ENCODE data around the gene NCF1. TPM values are rescaled to one million over a fixed set of nuclear protein-coding genes. Genes with fewer than 3 reads are reported as not detected.
"Not testable (repeated sequence)": the region's sequence is repeated elsewhere in the genome, so short reads cannot be mapped to it uniquely, and the experiment has no call there.

The NCF1 gene
- total RNA-seq, 3 donors from 2014 or later = 5.0 to 6.1 TPM; not detected in 1

GRCh38 chr7:74758982-74759381 lies 14.8 kb upstream of the NCF1 start:
- H3K27me3 ChIP-seq; intact Hi-C loops (cut with DNase I; ENCODE audit: low total_unique reads); H3K4me1 ChIP-seq; H3K4me3 ChIP-seq; H3K27ac ChIP-seq; H3K36me3 ChIP-seq; H3K9me3 ChIP-seq; DNase-seq (ENCODE audit: low spot score in 2 of 2): not testable (repeated sequence)

GRCh38 chr7:74765205-74765918 lies 8.4 kb upstream of the NCF1 start:
- intact Hi-C loops (cut with DNase I; ENCODE audit: low total_unique reads); DNase-seq (ENCODE audit: low spot score in 2 of 2); H3K9me3 ChIP-seq; H3K4me1 ChIP-seq; H3K36me3 ChIP-seq; H3K27me3 ChIP-seq; H3K27ac ChIP-seq; H3K4me3 ChIP-seq: not testable (repeated sequence)

GRCh38 chr7:74766509-74766908 lies 7.3 kb upstream of the NCF1 start:
- intact Hi-C loops (cut with DNase I; ENCODE audit: low total_unique reads); H3K4me3 ChIP-seq: not testable (repeated sequence)

GRCh38 chr7:74766991-74767390 lies 6.8 kb upstream of the NCF1 start:
- DNase-seq (ENCODE audit: low spot score in 2 of 2); H3K27ac ChIP-seq; H3K27me3 ChIP-seq; intact Hi-C loops (cut with DNase I; ENCODE audit: low total_unique reads); H3K4me3 ChIP-seq; H3K4me1 ChIP-seq; H3K36me3 ChIP-seq; H3K9me3 ChIP-seq: not testable (repeated sequence)

More at GRCh38 chr7:74766509-74766908, 7.3 kb upstream of the NCF1 start:
- not testable (repeated sequence) for H3K36me3 ChIP-seq; H3K27me3 ChIP-seq; H3K9me3 ChIP-seq; H3K27ac ChIP-seq; H3K4me1 ChIP-seq; DNase-seq (ENCODE audit: low spot score in 2 of 2)

- intact Hi-C loops (cut with DNase I; ENCODE audit: low total_unique reads); H3K27ac ChIP-seq; H3K4me1 ChIP-seq; H3K9me3 ChIP-seq; H3K27me3 ChIP-seq; DNase-seq (ENCODE audit: low spot score in 2 of 2); H3K36me3 ChIP-seq; H3K4me3 ChIP-seq: not testable (repeated sequence)
Measured at GRCh38 chr7:74770062-74770461, 3.7 kb upstream of the NCF1 start.

GRCh38 chr7:74772093-74772492 lies 1.7 kb upstream of the NCF1 start:
- intact Hi-C loops (cut with DNase I; ENCODE audit: low total_unique reads); H3K36me3 ChIP-seq; DNase-seq (ENCODE audit: low spot score in 2 of 2); H3K9me3 ChIP-seq; H3K27ac ChIP-seq; H3K27me3 ChIP-seq; H3K4me1 ChIP-seq; H3K4me3 ChIP-seq: not testable (repeated sequence)

- H3K27ac ChIP-seq; H3K4me1 ChIP-seq; DNase-seq (ENCODE audit: low spot score in 2 of 2); H3K27me3 ChIP-seq; H3K9me3 ChIP-seq; H3K4me3 ChIP-seq; H3K36me3 ChIP-seq; intact Hi-C loops (cut with DNase I; ENCODE audit: low total_unique reads): not testable (repeated sequence)
Measured at GRCh38 chr7:74775111-74775510, 1.3 kb downstream of the NCF1 start.

- H3K4me1 ChIP-seq; intact Hi-C loops (cut with DNase I; ENCODE audit: low total_unique reads); H3K27me3 ChIP-seq; H3K36me3 ChIP-seq; H3K4me3 ChIP-seq; H3K9me3 ChIP-seq; DNase-seq (ENCODE audit: low spot score in 2 of 2); H3K27ac ChIP-seq: not testable (repeated sequence)
Measured at GRCh38 chr7:74779053-74779452, 5.2 kb downstream of the NCF1 start.

GRCh38 chr7:74781746-74782145 lies 7.9 kb downstream of the NCF1 start:
- H3K4me3 ChIP-seq; H3K27me3 ChIP-seq; H3K4me1 ChIP-seq; intact Hi-C loops (cut with DNase I; ENCODE audit: low total_unique reads); H3K9me3 ChIP-seq; H3K27ac ChIP-seq; DNase-seq (ENCODE audit: low spot score in 2 of 2); H3K36me3 ChIP-seq: not testable (repeated sequence)

GRCh38 chr7:74783595-74783994 lies 9.8 kb downstream of the NCF1 start:
- H3K27me3 ChIP-seq; H3K9me3 ChIP-seq; H3K36me3 ChIP-seq; DNase-seq (ENCODE audit: low spot score in 2 of 2); H3K27ac ChIP-seq; H3K4me1 ChIP-seq; H3K4me3 ChIP-seq; intact Hi-C loops (cut with DNase I; ENCODE audit: low total_unique reads): not testable (repeated sequence)

- intact Hi-C loops (cut with DNase I; ENCODE audit: low total_unique reads); H3K27ac ChIP-seq; H3K4me1 ChIP-seq; H3K36me3 ChIP-seq; H3K9me3 ChIP-seq; H3K27me3 ChIP-seq: not testable (repeated sequence)
- H3K4me3 ChIP-seq = peak overlapping the region; percentile 9 to 57 (median 38)
- peak; percentile 94 to 95 for DNase-seq (ENCODE audit: low spot score in 2 of 2)
Measured at GRCh38 chr7:74788369-74789150, 14.7 kb downstream of the NCF1 start.

GRCh38 chr7:74789200-74789736 lies 15.5 kb downstream of the NCF1 start:
- H3K9me3 ChIP-seq; H3K4me1 ChIP-seq; H3K27me3 ChIP-seq; DNase-seq (ENCODE audit: low spot score in 2 of 2); H3K27ac ChIP-seq; H3K4me3 ChIP-seq; intact Hi-C loops (cut with DNase I; ENCODE audit: low total_unique reads); H3K36me3 ChIP-seq: not testable (repeated sequence)

- DNase-seq (ENCODE audit: low spot score in 2 of 2); H3K27me3 ChIP-seq; H3K36me3 ChIP-seq; H3K4me3 ChIP-seq; H3K4me1 ChIP-seq; H3K27ac ChIP-seq; intact Hi-C loops (cut with DNase I; ENCODE audit: low total_unique reads); H3K9me3 ChIP-seq: not testable (repeated sequence)
Measured at GRCh38 chr7:74797848-74798622, 24.2 kb downstream of the NCF1 start.

All from breast epithelium (tissue), 4 donors.